GM12801 (cell line): ENCODE data around the gene BAG3.

Experiments
- CTCF ChIP-seq: IDR thresholded peaks from one replicate; pipeline ENCODE4 v1.5.1; 2011; ENCODE audit warnings: control low read depth; ENCODE audit not compliant: insufficient read length; ENCODE audit errors: extremely low read depth

Gene BAG3

GRCh38 chr10:119689016-119689580, 37.9 kb downstream of the BAG3 start:
- no peak for TF ChIP-seq CTCF

- no peak for TF ChIP-seq CTCF
Measured at GRCh38 chr10:119691726-119692125, 40.5 kb downstream of the BAG3 start.

GRCh38 chr10:119693262-119693957, 42.2 kb downstream of the BAG3 start:
- no peak for TF ChIP-seq CTCF

GRCh38 chr10:119694608-119695007, 43.4 kb downstream of the BAG3 start:
- TF ChIP-seq CTCF = no peak

GRCh38 chr10:119700321-119700954, 49.3 kb downstream of the BAG3 start:
- no peak for TF ChIP-seq CTCF

- no peak for TF ChIP-seq CTCF
Measured at GRCh38 chr10:119701861-119702260, 50.7 kb downstream of the BAG3 start.

- no peak for TF ChIP-seq CTCF
Measured at GRCh38 chr10:119702583-119702982, 51.4 kb downstream of the BAG3 start.
